HG02588 (cell line): ENCODE data around the gene ITSN2.

Experiments used
- ATAC-seq: cut with Tn5 transposase; IDR thresholded peaks from one replicate; pipeline ENCODE4 v1.9.1; 2021; ENCODE audit warnings: mild to moderate bottlenecking, moderate library complexity; ENCODE audit not compliant: unreplicated experiment

Gene ITSN2

DNA sequence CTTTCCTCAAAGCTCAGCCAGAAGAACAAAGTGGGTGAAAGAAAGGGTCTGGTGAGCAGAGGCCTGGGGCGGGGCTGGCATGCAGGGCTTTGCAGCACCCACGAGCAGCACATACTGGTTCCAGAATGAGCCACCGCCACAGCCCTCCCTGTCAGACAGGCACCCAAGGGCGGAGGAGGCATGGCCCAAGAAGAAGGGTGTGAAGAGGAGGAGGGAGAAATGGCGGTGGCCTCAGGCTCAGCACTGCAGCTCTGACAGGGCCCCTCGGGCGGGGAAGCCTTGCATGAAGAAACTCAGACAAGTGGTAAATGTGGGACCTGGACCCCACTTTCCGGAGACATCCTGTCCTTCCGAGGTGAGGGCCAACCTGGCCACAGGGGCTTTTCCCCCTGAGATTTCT, 169.8 kb downstream of the ITSN2 start:
- no peak for ATAC-seq

- ATAC-seq = no peak
Observed at GRCh38 chr2:24189551-24189950, 170.8 kb downstream of the ITSN2 start.

GRCh38 chr2:24183366-24184069, 176.8 kb downstream of the ITSN2 start:
- no peak for ATAC-seq

GRCh38 chr2:24182507-24182906, 177.8 kb downstream of the ITSN2 start:
- ATAC-seq = no peak

- no peak for ATAC-seq
Observed at GRCh38 chr2:24181849-24182248, 178.5 kb downstream of the ITSN2 start.

GRCh38 chr2:24179683-24180082, 180.7 kb downstream of the ITSN2 start:
- ATAC-seq = no peak

DNA sequence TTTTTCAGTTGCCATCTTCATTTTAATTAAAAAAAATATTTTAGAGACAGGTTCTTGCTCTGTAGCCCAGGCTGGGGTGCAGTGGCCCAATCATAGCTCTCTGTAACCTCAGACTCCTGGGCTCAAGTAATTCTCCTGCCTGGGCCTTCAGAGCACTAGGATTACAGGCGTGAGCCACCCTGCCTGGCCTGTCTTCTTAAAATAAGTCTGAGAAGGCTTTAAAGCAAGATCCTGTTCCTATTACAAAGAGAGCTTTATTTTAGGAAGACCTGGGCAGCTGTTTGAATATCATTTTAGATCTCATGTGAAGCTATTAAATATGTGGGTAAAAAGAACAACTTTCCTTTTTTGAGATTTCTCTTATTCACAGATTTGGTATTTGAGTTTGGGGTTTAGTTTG, 184.0 kb downstream of the ITSN2 start:
- no peak for ATAC-seq

DNA sequence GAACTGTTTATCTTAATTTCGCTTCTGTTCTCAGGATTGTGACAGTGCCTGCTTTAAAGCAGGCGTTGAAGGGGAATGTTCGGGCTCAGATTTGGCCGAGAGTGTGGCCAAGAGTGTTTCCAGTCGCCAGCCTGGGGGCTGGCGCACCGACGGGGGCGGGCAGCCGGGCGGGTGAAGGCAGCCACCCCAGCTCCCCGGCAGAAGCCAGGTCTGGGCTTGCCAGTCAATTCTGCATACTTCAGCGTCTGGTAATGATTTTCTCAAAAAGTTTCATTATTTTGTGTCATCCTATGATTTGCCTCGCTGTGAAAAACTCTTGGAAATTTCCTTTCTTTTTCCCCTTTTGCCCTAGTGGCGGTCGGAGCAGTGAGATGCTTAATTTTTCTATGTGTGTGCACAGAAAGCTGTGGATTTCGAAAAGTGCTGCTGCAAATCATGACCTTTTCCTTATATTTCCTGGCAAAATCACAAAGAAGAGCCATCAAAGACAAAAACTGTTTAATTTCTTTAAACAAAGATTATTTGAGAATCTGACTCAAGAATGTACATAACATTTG, 184.6 kb downstream of the ITSN2 start:
- no peak for ATAC-seq

DNA sequence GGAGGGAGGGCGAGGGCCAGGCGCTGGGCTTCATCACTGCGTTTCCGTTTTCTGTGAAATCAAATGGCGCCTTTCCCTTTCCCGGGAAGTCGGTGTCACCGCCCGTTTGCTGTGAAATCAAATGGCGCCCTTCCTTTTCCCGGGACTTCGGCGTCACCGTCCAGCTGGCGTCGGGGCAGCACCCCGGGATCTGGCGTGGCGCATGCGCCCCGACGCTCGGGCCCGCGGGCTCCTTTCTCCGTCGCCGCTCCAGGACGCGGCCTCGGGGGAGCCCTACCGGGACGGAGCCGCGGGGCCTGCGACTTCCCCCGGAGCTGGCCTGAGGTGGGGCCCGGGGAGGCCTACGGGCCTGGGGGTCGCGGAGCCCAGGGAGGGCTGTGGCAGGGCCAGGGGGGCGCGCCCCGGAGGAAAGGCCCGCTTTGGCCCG, 185.5 kb downstream of the ITSN2 start, which contains the start of gene FAM228A:
FAM228A (plus strand) TSS at position 203 of the 427 bp plus-strand sequence. CDS start 428 bp downstream, outside the sequence.
- no peak for ATAC-seq

DNA sequence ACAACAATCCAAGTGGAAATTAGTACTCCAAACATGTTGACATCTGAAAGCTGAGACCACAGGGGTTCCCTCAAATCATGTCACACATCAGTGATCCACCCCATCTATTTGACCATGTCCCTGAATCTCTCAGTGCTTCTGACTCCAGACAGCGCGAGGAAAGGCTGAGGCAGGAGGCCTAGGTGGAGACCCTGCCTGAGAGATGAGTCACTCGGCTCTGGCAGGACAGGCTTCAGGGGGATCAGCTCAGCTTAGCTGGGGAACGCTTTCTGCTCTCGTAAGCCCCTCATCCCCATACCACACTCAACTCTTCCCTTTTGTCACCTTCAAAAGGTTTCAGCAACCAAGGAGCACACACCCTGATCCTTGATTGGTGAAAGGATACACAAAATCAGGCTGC, 191.3 kb downstream of the ITSN2 start:
- ATAC-seq = no peak

- ATAC-seq = peak; percentile 71
Observed at GRCh38 chr2:24164416-24164973, 195.8 kb downstream of the ITSN2 start.

- ATAC-seq = no peak
Observed at GRCh38 chr2:24163601-24164000, 196.7 kb downstream of the ITSN2 start.

GRCh38 chr2:24163186-24163585, 197.2 kb downstream of the ITSN2 start:
- no peak for ATAC-seq

DNA sequence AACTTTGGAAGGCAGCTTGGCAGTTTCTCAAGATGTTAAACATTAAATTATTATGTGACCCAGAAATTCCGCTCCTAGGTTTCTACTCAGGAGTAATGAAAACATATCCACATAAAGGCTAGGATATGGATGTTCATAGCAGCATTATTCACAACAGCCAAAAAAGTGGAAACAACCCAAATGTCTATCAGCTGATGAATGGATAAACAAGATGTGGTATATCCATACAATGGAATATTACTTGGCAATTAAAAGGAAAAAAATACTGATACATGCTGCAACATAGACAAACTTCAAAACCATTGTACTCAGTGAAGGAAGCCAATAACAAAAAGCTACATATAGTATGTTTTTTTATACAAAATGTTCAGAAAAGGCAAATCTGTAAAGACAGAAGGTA, 197.8 kb downstream of the ITSN2 start:
- no peak for ATAC-seq

DNA sequence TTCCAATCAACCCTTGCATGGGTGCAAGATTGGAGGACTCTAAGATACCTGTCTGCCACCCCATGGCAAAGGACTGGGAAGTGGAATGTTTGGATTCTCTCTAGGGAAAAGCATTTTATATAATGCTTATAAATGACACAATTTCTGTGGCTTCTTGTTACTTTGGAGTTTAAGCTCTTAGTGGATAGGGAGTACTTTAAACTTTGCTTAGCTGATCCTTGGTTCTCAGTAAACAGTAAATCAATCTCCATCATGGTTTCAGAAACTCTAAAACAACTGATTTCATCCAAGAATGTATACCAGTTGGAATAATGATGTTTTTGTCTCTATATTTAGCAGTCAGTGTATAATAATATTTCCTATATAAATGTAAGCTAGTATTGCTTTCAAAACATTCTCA, 199.6 kb downstream of the ITSN2 start:
- ATAC-seq = no peak

- no peak for ATAC-seq
Observed at GRCh38 chr2:24159708-24160107, 200.6 kb downstream of the ITSN2 start.

GRCh38 chr2:24158131-24158530, 202.2 kb downstream of the ITSN2 start:
- no peak for ATAC-seq

DNA sequence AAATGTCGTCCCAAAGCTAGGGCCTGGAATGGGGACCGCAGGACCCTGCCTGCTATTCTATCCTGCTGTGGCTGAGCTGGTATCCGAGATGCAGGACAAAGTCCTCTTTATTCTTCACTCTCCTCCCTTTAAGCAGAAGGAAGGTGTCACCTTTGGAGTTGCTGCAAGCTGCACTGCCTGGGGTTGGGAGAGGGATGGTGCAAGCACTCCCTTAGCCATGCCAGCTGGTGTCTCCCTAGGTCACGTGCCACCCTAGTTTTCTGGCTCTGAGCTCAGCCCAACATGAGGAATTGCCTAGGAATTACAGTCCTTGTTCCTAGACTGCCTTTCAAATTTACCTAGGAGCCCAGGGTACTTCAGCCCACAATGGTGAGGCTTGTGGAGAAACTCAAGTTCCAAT, 206.9 kb downstream of the ITSN2 start:
- ATAC-seq = no peak
